CD4-positive, alpha-beta T cell treated with Interleukin-21 for 1 hour (primary cell): ENCODE results near the gene PRKCB.
"Not testable (repeated sequence)": the region's sequence is repeated elsewhere in the genome, so short reads cannot be mapped to it uniquely, and the experiment has no call there.

Experiments used
- DNase-seq: peaks from one replicate; pipeline ENCODE4 v3.0.0-alpha.2; 2020

Gene PRKCB

DNA sequence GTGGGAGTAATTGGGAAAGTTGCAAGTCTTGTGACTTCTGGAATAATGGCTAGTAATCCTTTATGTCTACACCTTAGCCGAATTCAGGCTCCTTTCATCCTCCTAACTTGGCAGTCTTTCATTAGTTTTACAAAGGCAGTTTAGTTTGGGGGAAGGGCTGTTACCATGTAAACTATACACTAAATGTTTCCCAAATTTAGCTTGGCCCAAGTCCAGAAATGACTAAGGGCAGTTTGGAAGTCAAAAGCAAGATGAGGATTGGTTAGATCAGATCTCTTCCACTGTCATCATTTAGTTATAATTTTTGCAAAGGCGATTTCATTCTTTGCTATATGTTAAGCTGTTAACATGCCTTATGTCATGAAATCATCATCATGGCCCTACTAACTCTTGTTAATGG, 304.9 kb downstream of the PRKCB start:
- no peak for DNase-seq

DNA sequence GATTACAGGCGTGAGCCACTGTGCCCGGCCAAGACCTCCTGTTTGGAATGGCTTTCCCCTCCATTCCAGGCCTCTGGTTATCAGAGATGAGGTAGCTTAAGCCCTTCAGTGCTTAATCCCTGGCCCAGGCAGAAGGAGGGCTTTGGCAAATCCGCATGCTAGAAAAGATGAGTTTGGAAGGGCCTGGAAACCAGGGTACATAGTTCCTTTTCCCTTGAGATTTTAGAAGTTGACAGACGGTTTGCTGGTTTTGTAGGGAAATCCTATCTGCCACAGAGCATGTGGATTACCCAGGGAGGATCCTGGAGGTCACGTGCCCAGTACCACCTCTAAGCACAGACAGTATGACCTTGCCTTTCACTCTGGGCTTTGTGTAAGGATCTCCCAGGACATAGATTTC, 305.7 kb downstream of the PRKCB start:
- no peak for DNase-seq

DNA sequence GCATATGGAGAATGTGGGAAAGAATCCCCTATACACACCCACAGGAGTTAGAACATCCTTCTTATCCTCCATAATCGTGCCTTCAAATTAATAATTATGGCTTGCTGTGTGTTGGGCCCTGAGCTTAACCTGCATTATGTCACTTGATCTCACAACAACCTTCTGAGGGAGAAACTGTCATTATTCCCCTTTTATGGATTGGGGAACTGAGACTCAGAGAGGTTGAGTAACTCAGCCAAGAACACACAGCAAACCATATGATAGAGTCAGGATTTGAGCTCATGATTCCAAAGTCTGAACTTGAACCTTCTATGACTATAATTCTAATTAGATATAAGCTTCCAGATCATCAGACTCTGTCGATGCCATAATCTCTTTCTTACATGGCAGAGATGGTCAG, 306.1 kb downstream of the PRKCB start:
- DNase-seq, result no peak

DNA sequence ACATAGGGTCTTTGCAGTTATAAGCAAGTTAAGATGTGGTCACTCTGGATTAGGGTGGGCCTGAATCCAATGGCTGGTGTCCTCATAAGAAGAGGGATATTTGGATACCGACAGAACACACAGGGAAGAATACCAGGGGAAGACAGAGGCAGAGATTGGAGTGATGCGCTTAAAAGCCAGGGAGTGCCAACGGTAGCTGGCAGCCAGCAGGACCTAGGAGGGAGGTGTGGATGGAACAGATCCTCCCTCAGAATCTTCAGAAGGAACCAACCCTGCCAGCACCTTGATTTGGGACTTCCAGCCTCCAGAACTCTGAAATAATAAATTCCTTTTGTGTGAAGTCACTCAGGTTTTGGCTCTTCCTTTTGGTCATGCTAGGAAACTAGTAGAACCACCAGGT, 310.1 kb downstream of the PRKCB start:
- no peak for DNase-seq

DNA sequence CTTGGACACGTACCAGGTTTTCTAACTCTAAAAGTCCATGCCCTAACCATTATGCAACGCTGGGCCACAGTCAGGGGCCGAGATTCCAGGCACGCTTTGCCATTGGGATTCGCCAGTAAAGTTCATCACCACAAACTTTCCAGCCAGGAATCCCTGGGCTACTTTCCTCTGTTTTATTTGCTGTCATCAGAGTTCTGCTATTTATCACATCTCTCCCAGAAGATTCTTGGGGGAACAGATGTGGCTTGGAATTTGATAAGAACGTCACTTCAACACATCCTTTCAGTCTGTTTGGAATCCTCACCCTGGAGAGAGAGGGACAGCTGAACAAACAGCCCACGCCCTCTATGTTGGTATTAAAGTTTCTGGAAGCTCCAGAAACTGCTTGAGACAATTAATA, 310.7 kb downstream of the PRKCB start:
- no peak for DNase-seq

DNA sequence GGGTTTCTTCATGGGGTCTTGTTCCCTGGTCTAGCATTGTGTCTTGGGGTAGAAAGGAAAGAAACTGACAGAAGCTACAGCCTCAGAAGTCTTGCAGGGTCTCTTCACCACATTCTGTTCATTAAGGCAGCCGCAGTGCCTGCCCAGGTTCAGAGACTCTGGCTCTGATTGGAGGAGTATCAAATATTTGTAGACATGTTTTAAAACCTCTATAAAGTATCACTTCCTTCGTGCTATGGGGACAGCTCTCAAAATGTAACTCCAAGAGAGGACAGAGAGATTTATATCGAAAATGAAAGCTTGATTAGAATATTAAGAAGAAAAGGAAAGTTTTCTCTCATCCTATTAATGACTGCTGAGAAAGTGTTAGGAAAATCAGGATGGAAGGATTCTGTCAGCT, 313.3 kb downstream of the PRKCB start:
- no peak for DNase-seq

DNA sequence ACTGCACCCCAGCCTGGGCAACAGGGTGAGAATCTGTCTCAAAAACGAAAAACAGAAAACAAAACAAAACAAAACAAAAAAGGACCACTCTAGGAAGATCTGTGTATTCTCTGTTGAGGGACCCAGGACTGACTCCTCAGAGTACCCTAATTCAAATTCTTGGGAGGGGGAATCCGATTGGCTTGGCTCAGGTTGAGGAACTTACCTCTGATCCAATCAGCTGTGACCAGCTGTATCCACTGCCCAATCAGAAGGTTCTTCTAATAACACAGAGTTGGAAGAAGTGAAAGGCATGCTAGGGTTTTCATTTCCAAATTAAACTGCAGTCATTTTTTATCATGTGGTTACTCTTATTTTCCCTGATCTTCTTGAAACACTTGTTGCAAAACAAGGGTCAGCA, 314.5 kb downstream of the PRKCB start:
- DNase-seq, result no peak

DNA sequence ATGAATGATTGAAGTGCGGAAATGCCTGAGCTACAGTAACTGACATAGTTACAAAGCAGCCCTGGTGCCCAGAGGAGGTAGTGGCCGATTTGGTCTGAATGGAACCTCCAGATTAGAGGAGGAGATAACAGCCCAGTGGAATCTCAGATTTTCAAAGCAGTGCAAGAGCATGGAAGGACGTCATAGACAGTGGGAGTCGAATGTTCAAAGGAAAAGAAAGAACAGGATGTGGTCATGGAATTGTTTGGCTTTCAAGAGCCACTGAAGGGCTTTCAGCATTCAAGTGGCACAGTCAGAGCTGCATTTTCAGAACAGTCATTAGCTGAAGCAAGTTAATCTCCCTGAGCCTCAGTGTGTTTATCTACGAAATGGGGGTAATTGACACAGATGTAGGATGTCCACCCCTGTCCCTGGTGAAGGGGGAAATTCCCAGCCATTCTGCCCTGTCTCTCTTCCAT, 315.7 kb downstream of the PRKCB start:
- peak; percentile 24 for DNase-seq

DNA sequence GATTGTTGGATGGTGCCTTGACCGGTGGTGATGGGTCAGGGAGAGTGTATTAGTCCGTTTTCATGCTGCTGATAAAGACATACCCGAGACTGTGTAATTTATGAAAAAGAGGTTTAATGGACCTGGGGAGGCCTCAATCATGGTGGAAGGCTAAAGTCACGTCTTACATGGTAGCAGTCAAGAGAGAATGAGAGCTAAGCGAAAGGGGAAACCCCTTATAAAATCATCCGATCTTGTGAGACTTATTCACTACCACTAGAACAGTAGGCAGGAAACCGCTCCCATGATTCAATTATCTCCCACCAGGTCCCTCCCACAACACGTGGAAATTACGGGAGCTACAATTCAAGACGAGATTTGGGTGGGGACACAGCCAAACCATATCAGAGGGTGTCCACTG, 316.3 kb downstream of the PRKCB start:
- DNase-seq, result not testable (repeated sequence)

DNA sequence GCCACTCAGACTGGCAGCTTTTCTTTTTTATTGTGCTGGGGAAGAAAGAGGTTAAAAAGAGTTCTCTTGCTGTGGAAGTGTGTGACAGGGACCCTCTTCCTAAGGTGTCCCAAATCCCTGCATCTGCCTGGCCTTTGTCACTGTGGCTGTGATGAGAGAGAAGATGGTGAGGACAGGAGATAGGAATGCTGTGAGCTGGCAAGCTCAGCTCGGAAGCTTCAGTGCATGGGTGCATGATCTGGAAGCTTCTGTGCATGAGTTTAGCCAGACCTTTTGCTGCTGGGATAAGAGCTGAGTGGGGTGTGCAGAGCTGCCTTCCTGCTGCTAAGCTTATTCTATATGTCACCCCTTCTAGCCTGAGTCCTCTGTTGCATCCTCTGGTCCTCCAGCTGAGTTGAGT, 317.0 kb downstream of the PRKCB start:
- no peak for DNase-seq

DNA sequence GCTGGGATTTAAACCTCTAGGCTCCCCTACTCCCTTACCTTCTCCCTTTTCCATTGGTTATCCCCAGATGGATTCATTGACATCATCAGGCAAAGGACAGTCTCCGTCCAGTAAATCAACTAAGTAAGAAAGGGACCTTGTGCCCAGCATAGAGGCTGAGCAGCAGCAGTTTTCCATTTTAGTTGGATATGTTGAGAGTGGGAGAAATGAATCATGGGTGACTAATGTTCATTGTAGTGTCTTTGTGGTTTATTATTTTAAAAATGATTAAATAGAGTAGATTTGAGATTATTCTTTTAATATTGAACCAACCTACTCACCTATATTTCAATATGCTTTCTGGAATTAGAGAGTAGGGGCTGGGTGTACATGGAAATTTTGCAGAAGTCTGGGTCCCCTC, 321.0 kb downstream of the PRKCB start:
- DNase-seq, result no peak

DNA sequence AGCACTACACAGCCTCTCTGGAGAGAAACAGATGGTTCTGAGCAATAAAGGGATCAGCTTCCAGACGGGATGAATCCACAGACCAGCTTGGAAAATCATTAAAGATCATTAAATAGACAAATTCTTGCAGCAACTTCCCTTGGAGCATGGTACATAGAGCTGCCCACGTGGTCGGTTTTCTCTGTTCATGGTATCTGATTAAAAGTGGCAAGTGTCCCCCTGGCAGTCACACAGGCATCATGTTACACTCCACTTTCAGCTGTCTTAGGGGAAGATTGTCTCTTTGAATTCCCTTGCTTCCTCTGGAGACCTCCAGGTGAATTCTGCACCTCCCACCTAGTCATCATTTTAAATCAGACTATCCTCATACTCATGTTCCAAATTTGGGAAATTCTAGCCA, 328.2 kb downstream of the PRKCB start:
- no peak for DNase-seq

DNA sequence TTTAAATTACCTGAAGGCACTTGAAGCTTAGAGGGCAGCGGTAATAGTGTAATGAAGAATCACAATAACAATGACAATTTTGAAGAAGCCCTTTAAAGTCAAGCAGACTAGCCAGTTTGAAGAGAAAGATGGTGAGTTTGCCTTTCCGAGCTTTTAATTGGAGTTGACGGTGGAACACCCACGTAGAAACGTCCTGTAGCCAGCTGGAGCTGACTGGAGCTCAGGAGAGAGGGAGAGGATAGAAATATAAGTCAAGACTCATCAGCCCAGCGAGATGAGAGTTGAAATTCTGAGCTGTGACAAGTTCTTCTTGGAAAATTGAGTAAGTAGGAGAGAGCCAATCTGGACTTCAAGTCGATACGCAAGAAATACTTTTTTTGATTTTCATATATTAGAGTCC, 328.6 kb downstream of the PRKCB start:
- DNase-seq, result no peak

DNA sequence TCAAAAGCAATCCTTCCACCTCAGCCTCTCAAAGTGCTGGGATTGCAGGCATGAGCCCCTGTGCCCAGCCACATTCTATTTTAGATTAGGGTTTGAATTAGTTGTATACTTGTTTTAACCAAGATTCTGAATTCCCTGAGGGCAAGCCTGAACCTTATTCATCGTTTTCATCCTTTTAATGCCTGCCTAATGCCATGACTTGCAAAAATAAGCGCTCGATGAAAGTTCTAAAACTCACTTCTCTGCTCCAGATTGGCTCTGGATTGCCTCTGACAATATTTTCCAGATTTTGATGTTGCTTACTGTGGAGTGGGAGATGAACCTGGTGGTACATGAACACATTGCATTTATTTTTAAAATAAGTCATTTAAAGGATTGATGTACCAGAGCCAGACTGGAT, 329.5 kb downstream of the PRKCB start:
- no peak for DNase-seq

DNA sequence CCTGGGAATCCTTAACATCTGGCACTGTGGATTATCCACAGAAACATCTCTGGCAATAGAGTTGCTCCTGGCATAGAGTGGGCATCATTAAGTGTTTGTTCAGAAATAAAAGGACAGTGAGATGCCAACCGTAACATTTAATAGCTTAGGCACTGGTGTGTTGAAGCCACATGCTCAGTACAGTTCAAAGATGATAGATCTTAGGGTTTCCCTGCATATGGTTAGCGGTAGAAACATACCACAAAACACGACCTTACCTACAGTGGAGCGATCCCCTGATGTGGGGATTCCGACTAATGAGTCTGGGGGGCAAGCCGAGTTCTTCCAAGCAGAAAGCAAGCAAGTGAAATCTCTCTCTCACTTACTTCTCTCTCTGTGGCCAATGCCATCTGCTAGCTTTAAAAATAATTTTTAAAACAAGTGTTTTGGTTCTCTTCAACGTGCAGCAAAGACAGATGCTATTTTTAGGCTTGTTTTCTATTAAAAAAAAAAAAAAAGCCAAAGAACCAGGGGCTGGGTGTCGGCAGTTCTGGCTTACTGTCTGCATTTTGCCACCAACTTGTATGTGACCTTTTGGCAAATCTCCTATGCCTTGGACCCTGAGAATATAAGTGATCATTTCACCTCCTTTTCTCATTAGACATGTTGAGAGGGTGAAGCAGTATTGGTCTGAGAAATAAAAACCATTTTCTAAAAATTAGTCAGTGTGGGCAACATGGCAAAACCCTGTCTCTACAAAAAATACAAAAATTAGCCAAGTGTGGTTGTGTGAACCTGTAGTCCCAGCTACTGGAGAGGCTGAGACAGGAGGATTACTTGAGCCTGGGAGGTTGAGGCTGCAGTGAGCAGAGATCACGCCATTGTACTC, 331.1 kb downstream of the PRKCB start:
- no peak for DNase-seq

DNA sequence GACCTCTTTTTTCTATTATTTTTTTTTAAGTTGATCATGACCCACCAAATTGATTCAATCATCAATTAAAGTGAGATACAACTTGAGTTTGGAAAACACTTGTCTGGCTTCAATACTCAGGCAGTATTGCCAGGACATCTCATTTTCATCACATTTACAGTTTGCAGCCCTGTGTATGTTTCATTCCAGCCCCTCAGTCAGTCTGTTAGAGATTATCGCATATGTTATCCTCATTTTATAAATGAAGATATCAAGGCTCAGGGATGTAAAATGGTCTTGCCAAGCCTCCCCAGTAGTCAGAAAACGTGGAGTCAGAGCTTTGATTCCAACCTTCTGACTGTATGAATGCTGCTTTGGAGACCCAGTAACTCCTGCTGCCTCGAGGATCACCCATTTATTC, 333.1 kb downstream of the PRKCB start:
- DNase-seq, result no peak

DNA sequence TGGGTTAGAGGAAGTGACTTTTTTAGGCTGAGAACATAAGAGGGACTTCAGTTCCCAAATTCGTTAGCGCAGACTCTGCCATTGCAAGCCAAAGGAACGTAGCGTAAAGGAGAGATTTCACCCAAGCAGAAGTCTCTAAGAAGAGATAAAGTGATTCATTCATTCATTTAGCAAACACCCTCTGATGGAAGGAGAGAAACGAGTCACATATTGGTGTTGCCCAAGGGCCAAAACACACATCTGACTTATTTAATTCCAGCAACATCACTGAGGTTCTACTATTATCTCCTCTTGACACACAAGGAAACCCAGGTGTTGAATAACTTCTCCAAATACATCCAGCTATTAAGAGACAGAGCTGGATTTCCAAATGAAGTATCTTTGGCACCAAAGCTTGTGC, 334.6 kb downstream of the PRKCB start:
- DNase-seq, result no peak

DNA sequence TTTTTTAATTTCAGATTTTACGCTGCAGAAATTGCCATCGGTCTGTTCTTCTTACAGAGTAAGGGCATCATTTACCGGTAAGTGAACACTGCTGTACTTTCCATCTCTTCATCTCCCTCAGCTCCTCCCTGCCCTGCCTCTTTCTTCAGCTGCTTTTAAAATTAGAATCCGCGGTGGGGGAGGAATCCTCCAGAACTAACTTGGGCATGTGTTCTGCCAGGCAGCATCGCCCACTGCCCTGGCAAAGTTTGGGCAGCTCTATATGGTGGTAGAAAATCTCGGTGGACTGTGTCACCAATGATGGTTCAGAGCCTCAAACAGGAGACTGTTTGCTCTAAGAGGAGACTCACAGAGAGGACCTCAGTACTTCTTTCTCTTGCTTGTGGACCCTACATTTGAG, 338.7 kb downstream of the PRKCB start:
- no peak for DNase-seq

DNA sequence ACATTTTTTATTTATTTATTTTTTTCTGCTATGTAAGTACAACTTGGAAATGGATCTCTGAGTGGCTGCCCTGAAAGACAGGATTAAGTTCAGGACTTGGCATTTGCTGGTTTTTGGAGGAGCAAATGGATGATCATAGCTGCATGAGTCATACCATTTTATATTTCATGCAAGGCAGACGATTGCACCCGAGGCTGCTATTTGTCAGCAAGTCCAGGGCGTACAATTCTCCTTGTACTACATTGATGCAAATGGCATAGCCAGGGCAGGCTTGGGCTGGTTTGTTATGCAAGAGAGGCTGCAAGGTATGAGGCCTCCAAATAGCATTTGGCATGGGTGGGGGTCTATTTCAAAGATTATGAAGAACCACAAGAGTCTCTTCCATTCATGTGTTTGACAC, 339.2 kb downstream of the PRKCB start:
- DNase-seq, result no peak

DNA sequence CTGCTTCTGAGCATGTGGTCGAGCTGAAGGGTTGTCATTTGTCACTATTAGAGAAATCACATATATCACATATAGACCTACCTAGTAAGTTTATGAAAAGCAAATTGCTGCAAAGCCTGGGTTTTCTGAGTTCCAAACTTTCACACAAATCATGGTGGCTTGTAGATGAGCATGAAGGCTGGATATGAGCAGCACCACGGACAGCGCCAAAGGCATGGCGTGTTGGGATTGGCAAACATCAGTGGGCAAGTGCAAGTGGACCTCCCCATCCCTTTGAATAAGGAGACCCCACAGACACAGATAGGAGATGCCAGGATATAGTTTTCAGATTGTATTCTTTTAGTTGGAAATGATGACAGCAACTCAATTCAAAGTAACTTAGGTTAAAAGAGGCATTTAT, 342.7 kb downstream of the PRKCB start:
- no peak for DNase-seq

DNA sequence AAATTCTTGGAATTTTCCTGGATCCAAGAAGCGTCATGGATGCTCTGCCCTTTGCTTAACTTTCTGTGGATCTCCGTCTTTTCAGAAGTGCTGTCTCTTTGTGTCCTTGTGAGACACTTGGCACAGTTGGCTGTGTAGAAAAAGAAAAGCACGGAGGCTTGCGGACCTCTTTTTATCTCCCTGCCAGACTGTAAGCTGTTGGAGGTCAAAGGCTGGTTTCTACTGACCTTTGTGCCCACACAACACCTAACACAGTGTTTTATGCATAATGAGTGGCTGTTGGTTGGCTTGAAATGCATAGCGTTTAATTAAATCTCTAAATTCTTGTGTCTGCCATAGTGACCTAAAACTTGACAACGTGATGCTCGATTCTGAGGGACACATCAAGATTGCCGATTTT, 344.7 kb downstream of the PRKCB start:
- DNase-seq, result no peak

DNA sequence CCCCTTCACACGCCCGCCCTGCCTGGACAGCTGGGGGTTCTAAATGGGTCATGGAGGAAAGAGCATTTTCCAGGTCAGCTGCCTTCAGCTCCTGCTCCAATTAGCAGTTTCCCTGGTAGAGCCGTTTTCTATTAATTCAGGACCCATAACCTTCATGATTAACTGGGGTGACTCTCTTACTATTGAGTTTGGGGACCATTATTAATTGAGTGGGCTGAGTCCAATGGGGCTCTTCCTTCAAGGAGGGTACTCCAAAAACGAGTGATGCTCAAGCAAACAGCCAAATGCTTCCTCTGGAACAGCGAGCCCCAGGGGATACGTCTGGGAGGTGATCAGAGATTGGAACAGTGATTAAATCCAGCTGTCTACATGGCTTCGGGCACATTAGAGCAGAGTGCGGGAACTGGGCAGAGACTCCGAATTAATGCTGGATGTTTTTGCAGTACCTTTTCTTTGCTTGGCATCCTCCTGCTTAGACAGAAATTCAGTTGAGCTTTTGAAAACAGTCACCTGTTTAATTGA, 352.3 kb downstream of the PRKCB start:
- DNase-seq, result no peak

DNA sequence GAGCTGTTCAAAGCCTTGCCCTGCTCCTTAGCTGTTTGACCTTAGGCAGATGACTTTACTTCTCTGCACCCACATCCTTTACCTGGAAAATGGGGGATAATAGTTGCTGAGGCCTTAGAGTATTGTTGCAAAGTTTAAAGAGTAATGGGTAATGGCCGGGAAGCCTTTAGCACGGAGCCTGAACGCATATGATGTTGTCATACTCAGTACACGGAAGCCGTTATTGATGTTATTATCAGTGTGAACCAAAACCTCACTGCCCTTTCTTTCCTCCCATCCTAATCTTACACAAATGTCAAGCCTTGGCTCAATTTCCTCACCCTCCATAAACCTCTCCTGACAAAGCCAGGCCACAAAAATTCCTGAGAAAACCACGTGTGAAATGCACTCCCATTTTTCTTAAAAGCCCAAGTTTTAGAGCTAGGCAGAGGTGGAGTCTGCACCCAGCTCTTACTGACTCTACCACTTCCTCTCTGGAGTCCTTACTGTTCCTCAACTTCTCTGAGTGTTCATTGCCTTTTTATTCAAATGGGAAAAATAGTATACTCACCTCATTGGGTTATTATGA, 353.1 kb downstream of the PRKCB start:
- no peak for DNase-seq

DNA sequence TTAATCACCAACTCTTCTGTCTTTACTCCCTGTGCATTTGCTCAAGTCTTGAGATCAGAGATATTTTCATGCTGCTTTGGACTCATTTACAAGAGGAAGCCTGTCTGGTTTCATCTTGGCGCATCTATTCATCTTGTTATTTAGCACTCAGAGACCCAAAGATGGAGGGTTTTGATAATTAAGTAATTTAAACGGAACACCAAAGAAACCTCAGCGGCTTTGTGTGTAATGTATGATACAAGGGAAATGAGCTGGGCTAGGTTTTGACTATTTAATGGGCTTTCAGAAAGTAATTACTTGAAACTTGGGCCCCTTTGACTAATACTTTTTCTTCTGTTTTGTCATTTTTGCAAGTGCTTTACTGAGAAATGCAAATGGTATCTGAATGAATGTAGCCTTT, 354.2 kb downstream of the PRKCB start:
- no peak for DNase-seq
